WERI-Rb-1 (cell line): Measurements from ENCODE around the gene UNC5B.

ENCODE experiments used
- DNase-seq: peaks from one replicate; pipeline ENCODE4 v3.0.0-alpha.2; 2020
- H3K27ac ChIP-seq: fragments of 250-450 bp; sonication (Bioruptor Pico); 2 replicates; pipeline ENCODE4 v1.5.1; 2020; ENCODE audit warnings: mild to moderate bottlenecking, moderate library complexity
- H3K27me3 ChIP-seq: fragments of 250-450 bp; sonication (Bioruptor Pico); 2 replicates; pipeline ENCODE4 v1.5.1; 2021; ENCODE audit warnings: mild to moderate bottlenecking, low read depth, moderate library complexity; ENCODE audit not compliant: insufficient read depth, severe bottlenecking
- H3K36me3 ChIP-seq: fragments of 250-450 bp; sonication (Bioruptor Pico); 2 replicates; pipeline ENCODE4 v1.5.1; 2020; ENCODE audit warnings: mild to moderate bottlenecking, moderate library complexity
- H3K4me3 ChIP-seq: 2 replicates; pipeline ENCODE4 v1.5.1; 2011; ENCODE audit warnings: low read depth, mild to moderate bottlenecking, control low read depth, low read length
- H3K9me3 ChIP-seq: fragments of 250-450 bp; sonication (Bioruptor Pico); 2 replicates; pipeline ENCODE4 v1.5.1; 2021; ENCODE audit warnings: mild to moderate bottlenecking, moderate library complexity; ENCODE audit not compliant: severe bottlenecking
- TF ChIP-seq, protein P1 (sequence below): IDR thresholded peaks from 2 replicates; pipeline ENCODE4 v1.5.1; 2011; ENCODE audit warnings: low read depth, mild to moderate bottlenecking, control low read depth, inconsistent platforms, low read length

UNC5B gene

GRCh38 chr10:71241830-71242621 lies 29.7 kb downstream of the UNC5B start:
- no peaks in the 10 kb centered on the region for H3K36me3 ChIP-seq
- TF ChIP-seq, protein P1, sequence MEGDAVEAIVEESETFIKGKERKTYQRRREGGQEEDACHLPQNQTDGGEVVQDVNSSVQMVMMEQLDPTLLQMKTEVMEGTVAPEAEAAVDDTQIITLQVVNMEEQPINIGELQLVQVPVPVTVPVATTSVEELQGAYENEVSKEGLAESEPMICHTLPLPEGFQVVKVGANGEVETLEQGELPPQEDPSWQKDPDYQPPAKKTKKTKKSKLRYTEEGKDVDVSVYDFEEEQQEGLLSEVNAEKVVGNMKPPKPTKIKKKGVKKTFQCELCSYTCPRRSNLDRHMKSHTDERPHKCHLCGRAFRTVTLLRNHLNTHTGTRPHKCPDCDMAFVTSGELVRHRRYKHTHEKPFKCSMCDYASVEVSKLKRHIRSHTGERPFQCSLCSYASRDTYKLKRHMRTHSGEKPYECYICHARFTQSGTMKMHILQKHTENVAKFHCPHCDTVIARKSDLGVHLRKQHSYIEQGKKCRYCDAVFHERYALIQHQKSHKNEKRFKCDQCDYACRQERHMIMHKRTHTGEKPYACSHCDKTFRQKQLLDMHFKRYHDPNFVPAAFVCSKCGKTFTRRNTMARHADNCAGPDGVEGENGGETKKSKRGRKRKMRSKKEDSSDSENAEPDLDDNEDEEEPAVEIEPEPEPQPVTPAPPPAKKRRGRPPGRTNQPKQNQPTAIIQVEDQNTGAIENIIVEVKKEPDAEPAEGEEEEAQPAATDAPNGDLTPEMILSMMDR: no peak
- no peak for DNase-seq
- H3K27ac ChIP-seq: no peak overlapping the region
- H3K9me3 ChIP-seq: no peaks in the 10 kb centered on the region
- no peaks in the 10 kb centered on the region for H3K27me3 ChIP-seq
- no peak overlapping the region for H3K4me3 ChIP-seq

DNA sequence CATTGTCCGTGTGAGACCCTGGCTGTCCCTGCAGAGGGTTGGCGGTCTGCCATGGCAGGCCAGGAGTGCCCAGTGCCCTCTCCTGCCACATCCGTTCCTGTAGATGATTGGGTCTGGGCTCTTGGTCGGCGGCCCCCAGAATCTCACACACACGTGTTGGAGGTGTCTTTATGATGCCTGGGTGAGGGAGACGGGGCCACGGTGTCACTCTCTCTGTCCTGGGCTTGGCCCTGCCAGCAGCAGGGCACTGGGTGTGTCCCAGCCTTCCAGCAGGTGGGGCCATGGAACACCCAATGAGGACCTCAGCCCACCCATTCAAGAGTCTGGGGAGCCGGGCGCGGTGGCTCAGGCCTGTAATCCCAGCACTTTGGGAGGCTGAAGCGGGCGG lies 30.2 kb downstream of the UNC5B start:
- no peaks in the 10 kb centered on the region for H3K27me3 ChIP-seq
- H3K9me3 ChIP-seq: no peaks in the 10 kb centered on the region
- DNase-seq: no peak
- H3K4me3 ChIP-seq: no peak overlapping the region
- TF ChIP-seq, protein P1: peak; percentile 27
- H3K27ac ChIP-seq: no peak overlapping the region
- H3K36me3 ChIP-seq: no peaks in the 10 kb centered on the region

DNA sequence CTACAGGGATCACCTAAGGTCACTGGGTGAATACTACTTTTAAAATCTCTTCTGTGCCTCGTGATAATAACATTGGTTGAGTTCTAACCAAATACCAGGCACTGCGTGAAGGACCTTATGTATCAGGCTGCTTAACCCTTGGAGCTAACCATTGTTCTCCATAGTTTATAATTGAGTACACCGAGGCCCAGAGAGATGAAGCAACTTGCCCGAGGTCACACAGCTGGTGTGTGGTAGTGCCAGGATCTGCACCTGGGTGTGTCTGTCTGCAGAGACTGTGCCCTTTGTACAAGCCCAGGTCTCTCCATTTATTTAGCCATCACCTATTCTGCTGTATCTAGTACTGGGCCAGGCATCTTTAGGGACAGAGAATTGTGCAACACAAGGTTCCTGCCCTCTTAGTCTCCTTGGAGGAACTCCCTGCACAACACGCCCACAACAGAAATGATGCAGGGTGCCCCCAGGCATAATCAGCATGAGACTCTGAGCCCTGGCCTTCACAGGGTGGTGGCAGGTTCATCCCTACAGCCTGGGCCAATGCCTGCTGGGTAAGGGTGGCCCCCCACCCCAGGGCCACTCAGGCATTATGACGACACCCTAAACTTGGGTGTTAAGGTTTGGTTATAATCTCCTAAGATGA lies 31.5 kb downstream of the UNC5B start:
- Histone ChIP-seq H3K9me3 (no peaks in the 10 kb centered on the region), H3K27me3 (no peaks in the 10 kb centered on the region), H3K36me3 (no peaks in the 10 kb centered on the region), H3K4me3 (no peak overlapping the region), H3K27ac (no peak overlapping the region)
- TF ChIP-seq, protein P1: no peak
- no peak for DNase-seq

- no peak for DNase-seq
- TF ChIP-seq, protein P1: no peak
- H3K27me3 ChIP-seq: no peaks in the 10 kb centered on the region
- no peaks in the 10 kb centered on the region for H3K9me3 ChIP-seq
- no peaks in the 10 kb centered on the region for H3K36me3 ChIP-seq
- H3K27ac ChIP-seq: no peak overlapping the region
- H3K4me3 ChIP-seq: no peak overlapping the region
Measured at GRCh38 chr10:71244431-71245419, 32.4 kb downstream of the UNC5B start.

GRCh38 chr10:71245420-71246325 lies 33.3 kb downstream of the UNC5B start:
- Histone ChIP-seq H3K9me3 (no peaks in the 10 kb centered on the region), H3K27ac (no peak overlapping the region), H3K36me3 (no peaks in the 10 kb centered on the region), H3K27me3 (no peaks in the 10 kb centered on the region), H3K4me3 (no peak overlapping the region)
- TF ChIP-seq, protein P1: no peak
- no peak for DNase-seq
